IMR-90 (cell line): ENCODE data around the gene MAP3K19. TPM values are rescaled to one million over a fixed set of nuclear protein-coding genes. Genes with fewer than 3 reads are reported as not detected.

Experiments
- ATAC-seq: fragments of 200-7000 bp; cut with Tn5 transposase; 2 replicates; pipeline ENCODE4 v1.9.1; 2020; ENCODE audit warnings: low read depth, mild to moderate bottlenecking, moderate library complexity
- BruUV-seq: library from RNA; stranded (reverse); fragments of 400-500 nt; replicated peaks from 2 replicates; lab custom pipeline; 2021; lab: Mats Ljungman, UMichigan
- CTCF ChIA-PET: fragments of 300-600 bp; formaldehyde crosslinking; extraction: SDS; loops from one replicate; lab custom pipeline; 2021; ENCODE audit warnings: antibody characterized with exemption; lab: Yijun Ruan, JAX
- POLR2A ChIA-PET: fragments of 300-600 bp; sonication (Branson Sonifier 250); formaldehyde crosslinking; loops from one replicate; lab custom pipeline; 2022; ENCODE audit warnings: antibody characterized with exemption; ENCODE audit not compliant: unreplicated experiment; lab: Charles Lee
- DNase-seq: peaks from one replicate; pipeline ENCODE4 v3.0.0; 2013
- H2AFZ ChIP-seq: replicated peaks from 2 replicates; pipeline ENCODE3; 2013; ENCODE audit warnings: low read length, mild to moderate bottlenecking; ENCODE audit not compliant: poor library complexity
- H2AK5ac ChIP-seq: 2 replicates; pipeline ENCODE4 v1.6.1; 2013; ENCODE audit warnings: low read depth, low read length, inconsistent platforms
- H2AK9ac ChIP-seq: replicated peaks from 2 replicates; pipeline ENCODE3; 2013; ENCODE audit warnings: mild to moderate bottlenecking, low read depth, low read length, moderate library complexity; ENCODE audit not compliant: poor library complexity
- H2BK120ac ChIP-seq: 2 replicates; pipeline ENCODE4 v1.6.1; 2013; ENCODE audit warnings: low read depth, low read length, inconsistent platforms
- H2BK15ac ChIP-seq: 3 replicates; pipeline ENCODE4 v1.6.1; 2013; ENCODE audit warnings: low read depth, low read length, inconsistent platforms
- H2BK20ac ChIP-seq: 2 replicates; pipeline ENCODE4 v1.6.1; 2013; ENCODE audit warnings: low read depth, mild to moderate bottlenecking, inconsistent platforms, low read length, moderate library complexity
- H2BK5ac ChIP-seq: 2 replicates; pipeline ENCODE4 v1.6.1; 2013; ENCODE audit warnings: mild to moderate bottlenecking, low read depth, low read length, inconsistent platforms; ENCODE audit not compliant: poor library complexity, severe bottlenecking
- H3K14ac ChIP-seq: replicated peaks from 2 replicates; pipeline ENCODE4 v1.6.1; 2013; ENCODE audit warnings: low read depth, low read length, inconsistent platforms
- H3K18ac ChIP-seq: 2 replicates; pipeline ENCODE4 v1.6.1; 2013; ENCODE audit warnings: low read depth, low read length, control low read depth
- H3K23ac ChIP-seq: 2 replicates; pipeline ENCODE4 v1.6.1; 2013; ENCODE audit warnings: low read depth, low read length, inconsistent platforms
- H3K27ac ChIP-seq: 2 replicates; pipeline ENCODE4 v1.5.1; 2013; ENCODE audit warnings: mild to moderate bottlenecking, control low read depth, low read length; ENCODE audit not compliant: insufficient read depth
- H3K27me3 ChIP-seq: 2 replicates; pipeline ENCODE4 v1.6.1; 2013; ENCODE audit warnings: low read length; ENCODE audit not compliant: control insufficient read depth, insufficient read depth
- H3K36me3 ChIP-seq: 2 replicates; pipeline ENCODE4 v1.6.1; 2013; ENCODE audit warnings: low read length, mixed read lengths; ENCODE audit not compliant: control insufficient read depth, insufficient read depth
- H3K4ac ChIP-seq: 2 replicates; pipeline ENCODE4 v1.6.1; 2013; ENCODE audit warnings: low read depth, low read length, inconsistent platforms
- H3K4me1 ChIP-seq: 2 replicates; pipeline ENCODE4 v1.6.1; 2013; ENCODE audit warnings: low read length, mixed read lengths; ENCODE audit not compliant: control insufficient read depth, insufficient read depth
- H3K4me2 ChIP-seq: 2 replicates; pipeline ENCODE4 v1.6.1; 2013; ENCODE audit warnings: low read depth, mild to moderate bottlenecking, control low read depth, low read length, moderate library complexity
- H3K4me3 ChIP-seq: 2 replicates; pipeline ENCODE4 v1.5.1; 2013; ENCODE audit warnings: low read depth, mild to moderate bottlenecking, control low read depth, low read length, moderate library complexity; ENCODE audit not compliant: insufficient read depth
- H3K56ac ChIP-seq: 2 replicates; pipeline ENCODE4 v1.6.1; 2013; ENCODE audit warnings: low read length, inconsistent platforms; ENCODE audit not compliant: insufficient read depth; ENCODE audit errors: extremely low read depth
- H3K79me1 ChIP-seq, 2 experiments: 2 replicates each; pipeline ENCODE4 v1.6.1; 2013; ENCODE audit warnings: low read length in 2 of 2, inconsistent platforms in 1 of 2, low read depth in 1 of 2
- H3K9ac ChIP-seq: 2 replicates; pipeline ENCODE4 v1.6.1; 2013; ENCODE audit warnings: low read depth, low read length, control low read depth
- H3K9me1 ChIP-seq: 2 replicates; pipeline ENCODE4 v1.6.1; 2013; ENCODE audit warnings: low read length, inconsistent platforms; ENCODE audit not compliant: insufficient read depth
- H3K9me3 ChIP-seq: 2 replicates; pipeline ENCODE4 v1.6.1; 2013; ENCODE audit warnings: low read length; ENCODE audit not compliant: control insufficient read depth, insufficient read depth
- H4K20me1 ChIP-seq: 2 replicates; pipeline ENCODE4 v1.6.1; 2013; ENCODE audit warnings: low read length, inconsistent platforms; ENCODE audit not compliant: insufficient read depth
- H4K5ac ChIP-seq: 2 replicates; pipeline ENCODE4 v1.6.1; 2013; ENCODE audit warnings: mild to moderate bottlenecking, low read depth, low read length, control low read depth
- H4K8ac ChIP-seq, 2 experiments: 2 replicates each; pipeline ENCODE4 v1.6.1; 2013; ENCODE audit warnings: low read depth in 2 of 2, low read length in 2 of 2, control low read depth in 1 of 2, inconsistent platforms in 1 of 2
- H4K91ac ChIP-seq: 2 replicates; pipeline ENCODE4 v1.6.1; 2013; ENCODE audit warnings: low read depth, low read length, inconsistent platforms; ENCODE audit not compliant: insufficient read depth
- BHLHE40 ChIP-seq: fragments of 150-350 bp; IDR thresholded peaks from 2 replicates; pipeline ENCODE4 v1.6.1; 2016; ENCODE audit warnings: mild to moderate bottlenecking, low read depth, low read length
- FOS ChIP-seq: fragments of 150-350 bp; IDR thresholded peaks from 2 replicates; pipeline ENCODE4 v1.6.1; 2016; ENCODE audit warnings: low read depth, low read length
- MAFK ChIP-seq: IDR thresholded peaks from 2 replicates; pipeline ENCODE4 v1.6.1; 2012; ENCODE audit warnings: low read depth, low read length, improper control_type of control experiment
- MAZ ChIP-seq: IDR thresholded peaks from 2 replicates; pipeline ENCODE4 v1.6.1; 2012; ENCODE audit warnings: low read depth, mild to moderate bottlenecking, low read length, improper control_type of control experiment, moderate library complexity, borderline replicate concordance
- RCOR1 ChIP-seq: IDR thresholded peaks from 2 replicates; pipeline ENCODE4 v1.6.1; 2012; ENCODE audit warnings: mild to moderate bottlenecking, low read length, improper control_type of control experiment; ENCODE audit not compliant: insufficient replicate concordance
- WGBS, 2 experiments: methylation state at CpG; one replicate each; pipeline versions ENCODE4 v1.1.5 to v1.1.7; 2013; ENCODE audit warnings: missing lambda C conversion rate in 2 of 2; ENCODE audit not compliant: insufficient read length in 1 of 2; ENCODE audit errors: extremely low coverage in 2 of 2; 5-methylcytosine and 5-hydroxymethylcytosine counted together
- dilution Hi-C: fragments of 300-500 bp; cut with HindIII; formaldehyde crosslinking; loops from one replicate; pipeline ENCODE4 v1.14.3; 2018; ENCODE audit warnings: low sequenced_read_pairs; ENCODE audit not compliant: unreplicated experiment
- in situ Hi-C: fragments of 300-500 bp; cut with MboI; formaldehyde crosslinking; loops from 3 replicates; pipeline ENCODE4 v1.14.3; 2019; ENCODE audit warnings: low sequenced_read_pairs, inconsistent platforms, mixed read lengths
- intact Hi-C: fragments of 100-400 bp; cut with micrococcal nuclease; formaldehyde crosslinking; loops from 2 replicates; pipeline ENCODE4 v1.10.0; 2022
- polyA plus RNA-seq, 3 experiments: library from polyadenylated mRNA; depleted of rRNA; stranded (reverse); fragments of >200 nt; gene quantifications; 2 replicates each; pipeline ENCODE4 v1.2.3, GENCODE V29; 2012; ENCODE audit warnings: low replicate concordance in 1 of 3
- total RNA-seq: library from RNA; depleted of rRNA; stranded (reverse); fragments of >200 nt; gene quantifications from 2 replicates; pipeline ENCODE4 v1.2.3, GENCODE V29; 2012

MAP3K19 gene
- total and polyA plus RNA-seq, 2 of the 4 experiments (the other 2 are of a cell fraction) = not detected

DNA sequence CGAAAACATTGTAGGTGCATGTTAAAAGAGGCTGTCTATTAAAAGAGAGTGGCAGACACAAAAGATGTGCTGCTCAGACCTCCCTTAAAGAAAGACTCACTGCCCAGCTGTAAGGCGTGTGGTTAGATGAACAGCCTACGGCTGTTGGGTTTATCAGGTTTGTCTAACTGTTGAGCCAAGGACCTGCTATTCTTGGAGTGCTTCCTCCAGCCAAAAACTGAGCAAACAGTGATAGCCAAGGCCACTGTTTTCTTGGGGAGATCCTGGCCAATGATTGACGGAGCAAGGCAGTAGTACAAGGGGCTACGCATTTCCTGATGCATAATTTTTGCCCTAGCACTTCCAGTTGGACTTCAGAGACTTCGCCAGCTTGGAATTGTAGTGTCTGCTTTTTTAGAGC, 3.4 kb upstream of the MAP3K19 start:
- in situ Hi-C loops (no loop called here), intact Hi-C loops (loop anchor here (5.0 kb wide), 2 partner anchors 47 to 692 kb away; partner anchors contain the start of gene UBXN4), dilution Hi-C loops (no loop called here)
- BruUV-seq = no TSS peak
- Histone ChIP-seq H3K27me3 (peaks cover 3% of the 10 kb centered on the region; the same call in 1 of the 2 replicates), H3K79me1 (peaks cover 8 to 22% of the 10 kb centered on the region in 2 experiments), H3K9me3 (no peaks in the 10 kb centered on the region), H2AK9ac (no peak overlapping the region), H2BK120ac (no peak overlapping the region), H3K27ac (no peak overlapping the region), H2BK5ac (no peak overlapping the region), H3K18ac (no peak overlapping the region), H3K36me3 (no peaks in the 10 kb centered on the region), H3K4me2 (no peak overlapping the region), H3K4me3 (no peak overlapping the region), H3K56ac (no peak overlapping the region), H2BK20ac (no peak overlapping the region), H2AK5ac (no peak overlapping the region), H4K8ac (no peak overlapping the region), H4K91ac (no peak overlapping the region), H2BK15ac (no peak overlapping the region), H3K23ac (no peak overlapping the region), H3K4me1 (no peaks in the 10 kb centered on the region; the same call in 1 of the 2 replicates), H2AFZ (no peak overlapping the region), H4K5ac (no peak overlapping the region), H3K9me1 (no peaks in the 10 kb centered on the region), H4K20me1 (peaks cover 4% of the 10 kb centered on the region; the same call in 1 of the 2 replicates), H3K14ac (no peak overlapping the region), H3K4ac (no peak overlapping the region), H3K9ac (no peak overlapping the region)
- ATAC-seq = no peak
- DNase-seq = no peak
- WGBS, 2 experiments = 90% methylated on average over 2 of the region's 6 CpGs; no CpG with 5 or more reads in 1 of the 2 experiments
- no peak for TF ChIP-seq MAFK
- TF ChIP-seq RCOR1 = no peak
- no peak for TF ChIP-seq MAZ
- no peak for TF ChIP-seq FOS
- no peak for TF ChIP-seq BHLHE40
- CTCF ChIA-PET = interaction anchor here (0.6 kb wide), 1 partner anchor 827 kb away, joined by 4 read pairs; no protein-coding TSS in a partner anchor
- POLR2A ChIA-PET = no interaction called here
